ENCODE data around the gene HIPK4. TPM values are rescaled to one million over a fixed set of nuclear protein-coding genes. Genes with fewer than 3 reads are reported as not detected.
"Not testable (repeated sequence)": the region's sequence is repeated elsewhere in the genome, so short reads cannot be mapped to it uniquely, and the experiment has no call there.

The HIPK4 gene
- polyA plus RNA-seq, 1 donor, result 2.5 TPM

DNA sequence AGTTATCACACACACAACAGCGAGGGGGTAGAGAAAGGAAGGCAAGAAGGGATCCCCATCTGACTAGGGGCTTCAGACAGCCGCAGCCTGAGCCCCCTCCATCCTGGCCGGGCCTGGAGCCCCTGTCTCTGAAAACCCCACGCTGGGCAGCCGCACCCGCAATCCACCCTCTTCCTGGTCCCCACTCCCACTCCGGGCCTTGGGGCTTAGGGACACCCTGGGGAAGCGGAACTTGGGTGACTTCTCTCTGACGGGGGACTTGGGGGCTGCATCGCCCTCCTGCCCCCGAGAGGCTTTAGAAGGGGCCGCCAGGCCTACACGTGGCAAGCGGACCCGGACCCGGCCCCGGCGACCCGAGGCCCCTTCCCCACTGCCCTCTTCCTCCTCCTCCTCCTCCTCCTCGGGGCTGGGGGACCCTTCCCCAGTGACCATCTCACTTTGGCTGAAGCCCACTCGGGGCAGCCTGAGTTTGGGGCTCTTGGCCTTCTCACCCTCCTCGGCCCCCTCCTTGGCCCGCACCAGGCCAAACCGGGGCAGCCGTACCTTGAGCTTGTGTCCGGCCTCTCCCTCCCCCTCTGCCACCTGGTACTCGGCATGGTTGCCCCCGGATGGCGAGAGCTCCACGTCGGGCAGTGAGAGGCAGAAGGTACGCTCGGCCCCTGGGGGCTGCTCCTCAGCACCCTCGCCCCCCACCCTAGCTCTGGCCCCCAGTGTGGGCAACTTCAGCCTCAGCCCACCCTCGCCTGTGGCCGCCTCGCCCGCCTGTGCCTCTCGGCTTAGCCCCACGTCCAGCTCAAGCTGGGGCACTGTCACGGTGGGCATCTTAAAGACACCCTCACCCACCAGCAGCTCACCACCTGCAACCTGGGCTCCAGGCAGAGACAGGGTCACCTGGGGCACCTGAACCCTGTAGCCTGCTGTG, 4.2 kb upstream of the HIPK4 start:
- DNase-seq (ENCODE audit: low read depth), result no peak

DNA sequence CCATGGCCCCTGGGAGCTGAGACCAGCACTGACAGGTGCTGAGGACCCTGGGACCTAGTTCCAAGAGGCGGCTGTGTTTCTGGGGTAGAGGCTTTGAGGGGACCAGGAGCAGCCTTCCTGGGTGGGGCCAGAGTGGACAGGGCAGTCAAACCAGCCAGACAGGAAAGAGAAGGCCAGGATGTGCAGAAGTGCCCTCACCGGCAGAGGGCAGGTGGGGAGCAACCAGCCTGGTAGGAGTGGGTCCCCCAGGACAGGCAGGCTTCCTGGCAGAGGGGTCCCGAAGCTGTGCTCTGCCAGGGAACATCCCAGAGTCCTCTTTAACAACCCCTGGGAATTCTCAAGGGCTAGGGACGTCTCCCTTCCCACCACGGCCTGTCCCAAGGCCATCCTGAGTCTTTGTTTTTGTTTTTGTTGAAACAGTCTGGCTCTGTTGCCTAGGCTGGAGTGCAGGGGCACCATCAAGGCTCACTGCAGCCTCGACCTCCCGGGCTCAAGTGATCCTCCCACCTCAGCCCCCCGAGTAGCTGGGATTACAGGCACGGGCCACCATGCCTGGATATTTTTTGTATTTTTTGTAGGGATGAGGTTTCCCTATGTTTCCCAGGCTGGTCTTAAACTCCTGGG, 3.0 kb upstream of the HIPK4 start:
- no peak for DNase-seq (ENCODE audit: low read depth)

DNA sequence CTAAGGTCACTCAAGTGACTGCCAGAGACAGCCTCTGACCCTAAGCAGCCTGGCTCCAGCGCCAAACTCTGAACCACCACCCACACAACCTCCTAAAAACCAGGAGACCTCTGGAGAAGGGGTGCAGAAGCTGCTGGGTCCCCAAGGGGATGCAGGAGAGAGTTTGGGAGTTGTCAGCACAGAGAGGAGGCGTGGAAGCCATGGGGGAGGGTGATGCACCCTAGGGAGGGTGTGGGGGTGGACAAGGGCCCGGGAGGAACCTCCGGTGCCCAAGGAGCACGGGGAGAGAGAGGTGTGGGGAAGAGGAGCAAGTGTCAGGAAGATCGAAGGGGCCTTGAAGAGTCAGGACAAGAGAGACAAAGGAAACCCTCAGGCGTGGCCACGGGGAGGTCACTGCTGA, 2.1 kb upstream of the HIPK4 start:
- no peak for DNase-seq (ENCODE audit: low read depth)

DNA sequence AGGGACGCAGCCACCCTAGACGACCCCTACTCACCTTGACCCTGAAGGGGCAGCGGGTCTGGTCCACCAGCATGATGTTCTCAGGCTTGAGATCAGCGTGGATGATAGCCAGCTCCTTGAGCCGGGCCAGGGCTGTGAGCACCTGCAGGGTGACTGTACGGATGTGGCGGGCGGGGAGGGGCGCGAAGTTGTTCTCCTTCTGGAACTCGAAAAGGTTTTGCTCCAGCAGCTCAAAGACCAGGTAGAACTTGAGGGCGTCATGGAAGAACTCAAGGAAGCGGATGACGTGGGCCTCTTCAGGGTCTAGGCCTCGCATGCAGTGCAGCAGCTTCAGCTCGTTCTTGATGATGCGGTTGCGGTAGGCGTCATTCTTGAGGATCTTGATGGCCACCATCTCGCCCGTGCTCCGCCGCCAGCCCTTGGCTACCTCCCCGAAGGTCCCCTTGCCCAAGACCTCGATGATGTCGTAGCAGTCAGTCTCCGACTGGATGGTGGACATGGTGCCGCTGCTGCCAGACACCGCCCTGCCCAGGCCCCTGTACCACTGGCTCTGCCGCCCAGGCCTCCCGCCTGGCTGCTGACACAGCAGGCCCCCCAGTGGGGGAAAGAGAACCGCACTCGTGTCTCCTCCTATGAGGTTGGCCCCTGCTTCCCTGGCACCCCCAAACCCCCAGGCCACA, 437 bp downstream of the HIPK4 start:
- no peak for DNase-seq (ENCODE audit: low read depth)

DNA sequence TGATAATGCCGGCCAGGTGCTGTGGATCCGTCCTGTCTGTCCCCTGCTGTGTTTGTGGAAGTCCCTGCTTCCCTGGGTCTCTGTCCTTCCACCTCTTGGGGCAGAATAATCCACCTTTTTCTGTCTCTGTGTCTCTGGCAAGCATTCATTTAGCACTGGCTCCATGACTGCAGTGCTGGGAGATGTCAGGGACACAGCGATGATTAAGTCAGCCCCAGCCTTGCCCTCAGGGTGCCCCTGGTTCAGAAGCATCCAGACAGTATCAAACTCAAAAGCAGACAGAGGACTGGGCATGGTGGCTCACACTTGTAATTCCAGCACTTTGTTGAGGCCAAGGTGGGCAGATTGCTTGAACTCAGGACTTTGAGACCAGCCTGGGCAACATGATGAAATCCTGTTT, 1.5 kb downstream of the HIPK4 start:
- DNase-seq (ENCODE audit: low read depth), result no peak

DNA sequence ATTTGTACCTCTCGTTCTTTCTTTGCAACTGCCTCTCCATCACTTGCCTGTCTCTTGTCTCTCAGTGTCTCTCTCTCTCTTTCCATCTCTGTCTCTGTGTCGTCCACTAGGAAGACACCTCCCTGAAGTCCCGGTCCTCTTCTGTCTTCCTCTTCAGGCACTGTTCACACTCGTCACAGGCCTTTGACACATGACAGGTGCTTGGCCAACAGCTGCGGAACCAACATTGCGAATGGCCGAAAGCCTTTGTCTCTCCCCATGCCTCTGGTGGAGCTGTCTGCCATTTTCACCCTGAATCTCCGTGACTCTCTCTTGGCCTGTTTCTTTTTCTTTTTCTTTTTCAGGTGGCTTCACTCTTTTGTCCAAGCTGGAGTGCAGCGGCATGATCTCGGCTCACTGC, 2.8 kb downstream of the HIPK4 start:
- no peak for DNase-seq (ENCODE audit: low read depth)

DNA sequence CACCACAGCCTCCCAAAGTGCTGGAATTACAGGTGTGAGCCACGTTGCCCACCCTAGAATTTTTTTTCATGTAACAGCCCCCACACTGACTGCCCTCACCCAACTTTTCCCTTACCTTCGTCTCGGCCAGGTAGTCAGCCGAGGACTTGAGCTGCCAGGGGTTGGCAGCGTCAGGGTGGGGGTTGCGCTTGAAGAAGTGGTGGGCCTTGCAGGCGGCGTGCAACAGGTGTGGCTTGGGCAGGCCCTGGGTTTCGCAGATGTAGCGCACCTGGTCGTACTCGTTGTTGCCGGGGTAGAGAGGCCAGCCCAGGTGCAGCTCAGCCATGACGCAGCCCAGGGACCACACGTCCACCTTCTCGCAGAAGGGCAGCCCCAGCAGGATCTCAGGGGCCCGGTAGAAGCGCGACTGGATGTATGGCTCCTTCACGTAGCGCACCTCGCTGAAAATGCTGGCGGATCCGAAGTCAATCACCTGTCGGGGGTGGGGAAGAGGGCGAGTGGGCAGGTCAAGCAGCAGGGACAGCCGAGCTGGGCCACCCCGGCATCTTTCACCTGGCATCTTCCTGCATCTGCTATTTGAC, 6.2 kb downstream of the HIPK4 start:
- DNase-seq (ENCODE audit: low read depth), result no peak

DNA sequence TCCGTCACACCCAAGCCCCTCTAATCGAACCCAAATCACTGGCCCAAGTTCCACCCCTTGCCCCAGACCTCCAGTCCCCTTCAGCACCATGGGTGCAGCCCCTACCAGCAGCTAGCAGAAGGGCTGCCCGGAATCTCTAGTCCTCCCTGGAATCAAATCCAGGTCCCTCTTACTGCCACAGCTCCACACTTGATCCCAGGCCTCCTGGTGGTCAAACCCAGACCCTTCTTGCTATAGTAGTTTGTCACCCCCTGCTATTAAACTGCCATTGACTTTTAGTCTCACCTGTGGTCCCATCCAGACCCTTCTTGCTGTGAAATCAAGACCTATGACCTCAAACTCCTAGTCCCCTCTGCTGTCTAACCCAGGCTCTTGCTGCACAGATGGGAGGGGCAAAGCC, 8.7 kb downstream of the HIPK4 start:
- DNase-seq (ENCODE audit: low read depth), result no peak

DNA sequence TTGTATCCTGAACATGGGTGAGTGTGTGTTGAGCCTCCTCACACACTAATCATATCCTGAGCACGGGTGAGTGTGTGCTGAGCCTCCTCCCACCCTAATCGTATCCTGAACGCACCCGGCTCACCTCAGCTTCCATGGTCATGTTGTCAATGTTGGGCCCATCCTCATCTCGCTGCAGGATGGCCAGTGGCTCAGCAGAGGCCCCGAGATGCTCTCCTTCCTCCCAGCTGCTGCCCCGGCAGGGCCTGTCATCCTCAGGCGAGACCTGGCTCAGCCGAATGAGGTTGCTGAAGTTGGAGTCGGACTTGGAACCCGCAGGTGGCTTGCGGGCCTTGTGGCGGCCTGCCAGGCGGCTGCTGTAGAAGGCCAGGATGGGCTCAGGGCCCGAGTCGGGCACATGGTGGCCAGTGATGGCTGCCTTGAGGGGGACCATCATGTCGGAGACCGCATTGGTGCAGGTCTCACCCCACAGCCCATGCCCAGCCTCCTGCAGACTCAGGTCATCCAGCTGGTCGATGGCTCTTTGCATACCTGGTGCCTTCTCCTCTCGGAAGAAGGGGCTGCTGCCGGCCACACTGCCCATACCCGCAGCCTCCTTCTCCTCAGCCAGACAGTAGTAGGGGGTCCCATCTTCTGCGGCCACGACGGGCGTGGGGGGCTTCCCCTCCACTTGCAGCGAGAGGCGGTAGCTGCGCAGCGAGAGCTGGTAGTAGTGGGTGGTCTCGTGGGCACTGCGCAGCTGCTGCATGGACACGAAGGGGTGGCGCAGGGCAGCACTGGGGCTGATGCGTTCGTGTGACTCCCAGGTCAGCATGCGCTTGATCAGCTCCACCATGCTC, 9.6 kb downstream of the HIPK4 start:
- no peak for DNase-seq (ENCODE audit: low read depth)

DNA sequence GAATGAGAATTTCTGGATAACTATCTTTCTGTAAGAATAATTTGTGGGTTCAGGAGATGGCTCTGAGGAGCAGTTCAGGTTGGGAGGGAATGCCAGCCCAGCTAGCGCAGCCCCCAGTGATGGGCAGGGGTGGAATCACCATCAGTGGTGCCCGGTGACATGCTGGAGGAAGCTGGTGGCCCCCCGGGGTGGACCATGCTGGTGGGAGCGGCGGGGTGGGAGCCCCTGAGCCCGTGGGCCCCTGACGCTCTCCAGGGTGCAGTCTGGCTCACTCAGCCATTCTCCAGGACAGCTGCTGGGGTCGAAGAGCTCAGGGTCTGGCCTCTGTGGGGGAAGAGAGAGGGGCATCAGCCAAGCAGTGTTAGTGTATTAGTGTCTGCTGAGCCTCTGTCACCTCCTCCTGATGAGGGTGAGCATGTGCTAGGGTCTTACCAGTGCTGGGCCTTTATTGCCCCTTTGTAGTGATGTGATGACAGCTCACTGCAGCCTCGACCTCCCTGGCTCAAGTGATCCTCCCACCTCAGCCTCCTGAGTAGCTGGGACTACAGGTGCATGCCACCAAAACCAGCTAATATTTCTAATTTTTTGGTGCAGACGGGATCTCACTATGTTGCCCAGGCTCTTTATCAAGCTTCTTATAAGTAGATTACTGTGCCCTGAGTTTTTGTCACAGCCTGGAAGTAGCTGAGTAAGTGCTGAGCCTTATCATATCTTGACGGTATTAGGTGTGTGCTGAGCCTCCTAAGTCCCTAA, 10.4 kb downstream of the HIPK4 start:
- DNase-seq (ENCODE audit: low read depth), result no peak

DNA sequence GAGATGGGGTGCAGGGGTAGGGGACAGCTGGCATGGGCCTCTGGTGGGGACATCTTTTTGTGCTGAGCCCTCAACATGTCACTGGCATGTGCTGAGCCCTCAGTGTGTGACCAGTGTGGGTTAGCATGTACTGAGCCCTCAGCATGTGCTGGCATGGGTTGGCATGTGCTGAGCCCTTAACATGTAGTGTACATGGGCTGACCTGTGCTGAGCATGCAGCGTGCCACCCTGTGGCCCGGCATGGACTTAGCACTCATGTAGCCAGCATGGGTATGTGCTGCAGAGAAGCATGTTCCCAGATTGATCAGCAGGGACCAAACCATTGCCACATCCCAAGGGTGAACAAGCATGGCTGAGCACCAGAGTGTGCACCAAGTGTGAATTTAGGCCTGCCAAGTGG, 11.5 kb downstream of the HIPK4 start:
- no peak for DNase-seq (ENCODE audit: low read depth)

DNA sequence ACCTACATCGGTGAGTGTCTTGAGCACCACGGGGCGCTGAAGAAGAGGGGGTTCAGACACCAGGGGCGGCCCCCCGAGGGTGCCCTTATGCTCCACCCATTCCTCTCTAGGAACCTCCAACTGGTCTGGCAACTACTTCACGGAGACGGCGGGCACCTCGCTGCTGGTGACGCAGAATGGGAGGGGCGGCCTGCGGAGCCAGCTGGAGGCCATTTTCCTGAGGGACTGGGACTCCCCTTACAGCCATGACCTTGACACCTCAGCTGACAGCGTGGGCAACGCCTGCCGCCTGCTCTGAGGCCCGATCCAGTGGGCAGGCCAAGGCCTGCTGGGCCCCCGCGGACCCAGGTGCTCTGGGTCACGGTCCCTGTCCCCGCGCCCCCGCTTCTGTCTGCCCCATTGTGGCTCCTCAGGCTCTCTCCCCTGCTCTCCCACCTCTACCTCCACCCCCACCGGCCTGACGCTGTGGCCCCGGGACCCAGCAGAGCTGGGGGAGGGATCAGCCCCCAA, 12.1 kb downstream of the HIPK4 start:
- no peak for DNase-seq (ENCODE audit: low read depth)

DNA sequence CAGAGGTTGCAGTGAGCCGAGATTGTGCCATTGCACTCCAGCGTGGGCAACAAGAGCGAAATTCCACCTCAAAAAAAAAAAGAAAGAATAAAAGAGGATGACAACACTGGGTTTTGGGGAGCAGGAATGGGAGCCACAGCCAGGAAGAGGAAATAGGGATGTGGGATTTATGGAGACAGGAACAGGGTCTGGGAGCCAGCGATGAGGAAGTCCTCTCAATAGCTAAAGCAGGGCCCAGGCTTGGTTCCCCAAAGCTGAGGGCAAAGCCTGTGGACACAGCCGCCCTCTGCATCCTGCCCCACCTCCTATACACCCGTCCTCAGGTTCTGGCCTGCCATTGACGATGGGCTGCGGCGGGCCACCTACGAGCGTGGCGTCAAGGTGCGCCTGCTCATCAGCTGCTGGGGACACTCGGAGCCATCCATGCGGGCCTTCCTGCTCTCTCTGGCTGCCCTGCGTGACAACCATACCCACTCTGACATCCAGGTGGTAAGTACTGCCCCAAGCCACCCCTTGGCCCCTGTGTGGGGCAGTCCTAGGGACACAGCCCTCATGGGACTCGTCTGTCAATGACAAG, 13.6 kb downstream of the HIPK4 start:
- no peak for DNase-seq (ENCODE audit: low read depth)

DNA sequence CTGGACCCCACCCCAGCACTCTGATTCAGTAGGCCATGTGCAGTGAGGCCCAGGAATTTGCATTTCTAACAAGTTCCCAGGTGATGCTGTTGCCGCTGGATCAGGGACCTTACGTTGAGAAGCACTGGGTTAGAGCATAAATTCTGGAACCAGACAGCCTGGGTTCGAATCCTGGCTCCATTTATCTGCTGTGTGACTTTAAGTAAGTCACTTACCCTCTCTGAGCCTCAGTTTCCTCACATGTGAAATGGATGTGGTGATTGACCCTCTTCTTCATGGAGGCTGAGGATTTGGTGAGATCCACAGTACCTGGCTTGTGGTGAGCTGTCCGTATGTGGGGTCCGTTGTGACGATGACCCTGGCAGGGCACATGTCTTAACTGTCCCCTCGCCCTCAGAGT, 15.9 kb downstream of the HIPK4 start:
- DNase-seq (ENCODE audit: low read depth), result no peak

DNA sequence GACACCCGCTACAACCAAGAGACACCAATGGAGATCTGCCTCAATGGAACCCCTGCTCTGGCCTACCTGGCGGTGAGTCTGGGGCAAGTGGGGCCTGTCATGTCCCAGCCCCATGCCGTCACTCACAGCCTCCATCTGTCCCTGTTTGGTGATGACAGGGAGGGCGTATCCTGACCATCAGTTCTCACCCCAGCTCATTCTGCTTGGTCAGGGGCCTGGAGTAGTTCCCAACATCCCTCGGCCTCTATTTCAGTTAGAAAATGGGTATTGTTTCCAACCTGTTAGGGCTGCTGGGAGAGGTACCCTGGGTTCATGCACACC, 18.2 kb downstream of the HIPK4 start:
- no peak for DNase-seq (ENCODE audit: low read depth)

DNA sequence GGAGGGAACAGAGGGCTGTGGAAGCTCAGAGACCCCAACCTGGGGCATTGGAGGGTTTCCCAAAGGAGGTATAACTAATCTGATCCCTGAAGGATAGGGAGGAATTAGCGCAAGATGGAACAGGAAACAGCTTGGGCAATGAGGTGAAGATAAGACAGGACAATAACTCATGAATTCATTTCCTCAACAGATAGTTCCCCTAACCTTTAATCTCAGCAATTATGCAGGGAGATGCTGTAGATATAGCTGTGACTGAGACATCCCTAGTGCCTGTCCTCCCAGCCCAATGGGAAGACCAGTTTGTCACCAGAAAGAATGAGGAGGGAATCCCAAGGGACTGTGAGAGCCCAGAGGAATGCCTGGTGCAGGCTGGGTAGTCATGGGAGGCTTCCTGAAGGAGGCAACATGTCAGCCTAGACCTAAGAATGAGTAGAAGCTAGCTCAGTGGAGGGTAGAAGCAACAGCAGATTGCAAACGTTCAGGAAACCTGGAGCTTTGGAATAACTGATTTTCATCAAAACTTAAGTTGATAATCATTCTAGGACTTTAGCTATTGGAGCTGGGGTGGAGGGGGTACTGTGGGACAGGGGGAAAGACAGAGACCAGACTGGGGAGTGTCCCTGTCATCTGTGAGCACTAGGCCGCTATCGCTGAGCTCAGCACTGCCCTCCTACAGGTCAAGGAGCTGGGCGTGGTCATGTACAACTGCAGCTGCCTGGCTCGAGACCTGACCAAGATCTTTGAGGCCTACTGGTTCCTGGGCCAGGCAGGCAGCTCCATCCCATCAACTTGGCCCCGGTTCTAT, 18.8 kb downstream of the HIPK4 start:
- no peak for DNase-seq (ENCODE audit: low read depth)

DNA sequence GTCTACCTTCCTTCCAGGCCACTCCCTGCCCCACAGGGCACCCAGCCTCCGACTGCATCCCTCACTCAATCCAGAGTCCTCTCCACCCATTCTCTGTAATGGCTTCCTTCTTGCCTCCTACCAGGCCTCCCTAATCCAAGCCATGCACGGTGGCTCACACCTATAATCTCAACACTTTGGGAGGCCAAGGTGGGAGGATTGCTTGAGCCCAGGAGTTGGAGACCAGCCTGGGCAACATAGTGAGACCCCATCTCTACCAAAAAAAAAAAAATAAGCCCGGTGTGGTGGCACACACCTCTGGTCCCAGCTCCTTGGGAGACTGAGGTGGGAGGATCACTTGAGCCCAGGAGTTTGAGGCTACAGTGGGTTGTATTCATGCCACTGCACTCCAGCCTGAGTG, 19.7 kb downstream of the HIPK4 start:
- not testable (repeated sequence) for DNase-seq (ENCODE audit: low read depth)

DNA sequence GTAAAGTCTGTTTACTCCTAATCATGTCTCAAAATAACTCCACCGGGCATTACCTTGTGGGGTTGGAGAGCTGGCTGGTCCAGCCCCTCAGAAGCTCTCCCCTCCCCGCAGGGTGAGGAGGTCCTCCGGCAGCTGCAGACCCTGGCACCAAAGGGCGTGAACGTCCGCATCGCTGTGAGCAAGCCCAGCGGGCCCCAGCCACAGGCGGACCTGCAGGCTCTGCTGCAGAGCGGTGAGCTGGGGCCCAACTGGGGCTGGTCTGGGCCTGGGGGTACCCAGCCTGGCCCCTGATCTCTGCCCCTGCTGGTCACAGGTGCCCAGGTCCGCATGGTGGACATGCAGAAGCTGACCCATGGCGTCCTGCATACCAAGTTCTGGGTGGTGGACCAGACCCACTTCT, 20.2 kb downstream of the HIPK4 start:
- no peak for DNase-seq (ENCODE audit: low read depth)
